OCI-LY3 (cell line): ENCODE data around the gene FGF10.

Experiments used
- H2AFZ ChIP-seq: fragments of 200-600, 300-600 bp; shearing (Covaris generic); 2 replicates; pipeline ENCODE4 v1.6.0; 2014; ENCODE audit warnings: antibody characterized with exemption, low read depth, low read length
- H3K27ac ChIP-seq: fragments of 200-600, 300-600 bp; sonication (generic); 2 replicates; pipeline ENCODE4 v1.5.1; 2014; ENCODE audit warnings: mild to moderate bottlenecking, low read length, moderate library complexity, mixed read lengths
- H3K27me3 ChIP-seq: fragments of 200-600, 300-600 bp; sonication (generic); 2 replicates; pipeline ENCODE4 v1.6.1; 2014; ENCODE audit warnings: low read depth, low read length, mixed read lengths
- H3K36me3 ChIP-seq: fragments of 200-600, 300-600 bp; sonication (generic); replicated peaks from 2 replicates; pipeline ENCODE3; 2014; ENCODE audit warnings: low read depth, low read length, mixed read lengths
- H3K4me1 ChIP-seq: fragments of 300-600, 200-600 bp; sonication (generic); 2 replicates; pipeline ENCODE4 v1.6.1; 2014; ENCODE audit warnings: low read length, mixed read lengths
- H3K4me2 ChIP-seq: fragments of 200-600, 300-600 bp; sonication (generic); 2 replicates; pipeline ENCODE4 v1.6.1; 2014; ENCODE audit warnings: low read length, mixed read lengths
- H3K4me3 ChIP-seq: fragments of 300-600, 200-600 bp; sonication (generic); 2 replicates; pipeline ENCODE4 v1.5.1; 2014; ENCODE audit warnings: antibody characterized with exemption, mild to moderate bottlenecking, low read length, moderate library complexity
- H3K79me2 ChIP-seq: fragments of 300-600, 200-600 bp; shearing (Covaris generic); 2 replicates; pipeline ENCODE4 v1.6.1; 2014; ENCODE audit warnings: mild to moderate bottlenecking, low read length, mixed read lengths
- H3K9ac ChIP-seq: fragments of 300-600, 200-600 bp; shearing (Covaris generic); 2 replicates; pipeline ENCODE4 v1.6.0; 2014; ENCODE audit warnings: mild to moderate bottlenecking, low read length, moderate library complexity
- H3K9me3 ChIP-seq: fragments of 200-600, 300-600 bp; shearing (Covaris generic); 2 replicates; pipeline ENCODE4 v1.6.1; 2014; ENCODE audit warnings: low read length, mixed read lengths; ENCODE audit not compliant: insufficient read depth
- H4K20me1 ChIP-seq: fragments of 200-600, 300-600 bp; sonication (generic); 2 replicates; pipeline ENCODE4 v1.6.1; 2016; ENCODE audit warnings: low read length, mixed read lengths; ENCODE audit not compliant: insufficient read depth
- CTCF ChIP-seq: fragments of 200-600, 300-600 bp; sonication (generic); IDR thresholded peaks from 2 replicates; pipeline ENCODE4 v1.5.1; 2014; ENCODE audit warnings: antibody characterized with exemption, low read length, low read depth
- EZH2phosphoT487 ChIP-seq: fragments of 200-600 bp; shearing (Covaris generic); IDR thresholded peaks from 2 replicates; pipeline ENCODE4 v1.6.1; 2018; ENCODE audit warnings: antibody characterized with exemption, mixed run types, low read depth

FGF10 gene

GRCh38 chr5:44318883-44319282 lies 70.3 kb downstream of the FGF10 start:
- no peak overlapping the region for H3K27ac ChIP-seq
- no peak overlapping the region for H3K4me3 ChIP-seq
- H3K79me2 ChIP-seq: no peaks in the 10 kb centered on the region
- no peaks in the 10 kb centered on the region for H3K36me3 ChIP-seq
- H2AFZ ChIP-seq: no peak overlapping the region
- no peak overlapping the region for H3K9ac ChIP-seq
- H3K4me1 ChIP-seq: no peaks in the 10 kb centered on the region
- no peaks in the 10 kb centered on the region for H3K27me3 ChIP-seq
- no peaks in the 10 kb centered on the region for H3K9me3 ChIP-seq
- H4K20me1 ChIP-seq: no peaks in the 10 kb centered on the region
- H3K4me2 ChIP-seq: no peak overlapping the region
- TF ChIP-seq EZH2phosphoT487 (no peak), CTCF (no peak)

GRCh38 chr5:44312374-44312773 lies 76.8 kb downstream of the FGF10 start:
- Histone ChIP-seq H3K9me3 (no peaks in the 10 kb centered on the region), H3K4me1 (no peaks in the 10 kb centered on the region), H2AFZ (no peak overlapping the region), H3K27me3 (no peaks in the 10 kb centered on the region), H3K79me2 (no peaks in the 10 kb centered on the region), H3K4me3 (no peak overlapping the region), H3K36me3 (no peaks in the 10 kb centered on the region), H3K27ac (no peak overlapping the region), H3K9ac (no peak overlapping the region), H4K20me1 (no peaks in the 10 kb centered on the region), H3K4me2 (no peak overlapping the region)
- no peak for TF ChIP-seq EZH2phosphoT487
- TF ChIP-seq CTCF: no peak

DNA sequence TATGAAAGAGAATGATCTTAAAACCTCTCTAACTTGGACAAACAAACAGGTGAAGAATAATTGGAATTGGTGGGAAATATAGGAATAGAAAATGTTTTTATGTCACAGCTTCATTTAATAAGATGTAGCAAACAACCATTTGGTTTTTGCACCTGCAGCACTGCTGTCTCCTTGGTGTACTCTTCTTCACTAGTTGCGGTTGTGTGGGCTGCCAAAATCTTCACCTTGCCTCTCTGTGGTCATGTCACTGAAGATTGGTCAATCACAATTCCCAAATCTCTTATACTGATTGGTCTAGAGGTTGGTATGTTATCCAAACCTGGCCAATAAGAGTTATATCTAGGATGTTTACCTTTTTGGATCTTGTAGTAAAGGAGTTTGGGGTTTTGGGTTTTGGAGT lies 88.7 kb downstream of the FGF10 start:
- Histone ChIP-seq H3K27me3 (no peaks in the 10 kb centered on the region), H3K4me3 (no peak overlapping the region), H3K79me2 (no peaks in the 10 kb centered on the region), H3K4me2 (no peak overlapping the region), H3K4me1 (no peaks in the 10 kb centered on the region), H4K20me1 (no peaks in the 10 kb centered on the region), H3K9ac (no peak overlapping the region), H3K9me3 (no peaks in the 10 kb centered on the region), H2AFZ (no peak overlapping the region), H3K36me3 (no peaks in the 10 kb centered on the region), H3K27ac (no peak overlapping the region)
- TF ChIP-seq EZH2phosphoT487 (no peak), CTCF (no peak)

DNA sequence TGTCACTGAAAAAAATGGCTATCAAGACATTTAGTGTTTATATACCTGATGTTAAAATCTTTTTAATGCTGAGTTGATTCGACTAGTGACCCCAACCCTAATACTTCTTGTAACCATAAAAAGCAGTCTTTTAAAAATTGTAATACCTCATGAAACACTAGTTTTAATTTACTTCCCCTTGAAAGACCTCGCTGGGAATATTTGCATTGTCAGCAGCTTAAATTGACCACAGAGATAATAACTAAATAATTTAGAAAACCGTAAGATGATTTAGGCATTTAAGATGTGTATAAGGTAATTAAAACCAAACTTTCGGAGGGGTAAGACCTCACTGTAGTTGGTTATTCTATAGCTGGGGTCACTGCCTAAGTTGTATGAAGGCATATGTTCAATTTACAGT lies 89.8 kb downstream of the FGF10 start:
- Histone ChIP-seq H3K4me1 (no peaks in the 10 kb centered on the region), H3K79me2 (no peaks in the 10 kb centered on the region), H2AFZ (no peak overlapping the region), H3K4me2 (no peak overlapping the region), H3K4me3 (no peak overlapping the region), H4K20me1 (no peaks in the 10 kb centered on the region), H3K36me3 (no peaks in the 10 kb centered on the region), H3K27ac (no peak overlapping the region), H3K9ac (no peak overlapping the region), H3K27me3 (no peaks in the 10 kb centered on the region), H3K9me3 (no peaks in the 10 kb centered on the region)
- TF ChIP-seq EZH2phosphoT487 (no peak), CTCF (no peak)
